GM23248 (cell line): ENCODE results near the gene CLDN10. TPM values are rescaled to one million over a fixed set of nuclear protein-coding genes. Genes with fewer than 3 reads are reported as not detected.

Source experiments
- DNase-seq: peaks from one replicate; pipeline ENCODE4 v3.0.0-alpha.2; 2015
- H2AFZ ChIP-seq: fragments of 200-600 bp; sonication (generic); 2 replicates; pipeline ENCODE4 v1.6.1; 2016; ENCODE audit warnings: antibody characterized with exemption
- H3F3A ChIP-seq: fragments of 200-600 bp; sonication (generic); 2 replicates; pipeline ENCODE4 v1.6.1; 2016; ENCODE audit warnings: mild to moderate bottlenecking, antibody characterized with exemption, mixed run types; ENCODE audit not compliant: insufficient read depth
- H3K27ac ChIP-seq: fragments of 200-600 bp; sonication (generic); 2 replicates; pipeline ENCODE4 v1.5.1; 2016; ENCODE audit warnings: mild to moderate bottlenecking
- H3K27me3 ChIP-seq: fragments of 200-600 bp; sonication (generic); replicated peaks from 2 replicates; pipeline ENCODE4 v1.6.1; 2016; ENCODE audit warnings: mild to moderate bottlenecking; ENCODE audit not compliant: insufficient read depth
- H3K36me3 ChIP-seq: fragments of 200-600 bp; sonication (generic); 2 replicates; pipeline ENCODE4 v1.6.1; 2016; ENCODE audit warnings: low read depth, mild to moderate bottlenecking
- H3K4me1 ChIP-seq: fragments of 200-600 bp; sonication (generic); 2 replicates; pipeline ENCODE4 v1.6.1; 2016; ENCODE audit warnings: mild to moderate bottlenecking; ENCODE audit not compliant: insufficient read depth
- H3K4me2 ChIP-seq: fragments of 200-600 bp; sonication (generic); one replicate; pipeline ENCODE4 v1.6.1; 2016; ENCODE audit warnings: mild to moderate bottlenecking; ENCODE audit not compliant: unreplicated experiment
- H3K4me3 ChIP-seq: fragments of 200-600 bp; sonication (generic); 2 replicates; pipeline ENCODE4 v1.5.1; 2016; ENCODE audit warnings: mild to moderate bottlenecking
- H3K79me2 ChIP-seq: fragments of 200-600 bp; sonication (generic); 2 replicates; pipeline ENCODE4 v1.6.1; 2016; ENCODE audit warnings: mild to moderate bottlenecking; ENCODE audit not compliant: insufficient read depth
- H3K9ac ChIP-seq: fragments of 200-600 bp; sonication (generic); 2 replicates; pipeline ENCODE4 v1.6.1; 2016; ENCODE audit warnings: mild to moderate bottlenecking
- H3K9me2 ChIP-seq: fragments of 200-600 bp; sonication (generic); 2 replicates; pipeline ENCODE4 v1.6.1; 2016; ENCODE audit warnings: mixed run types, mild to moderate bottlenecking, moderate library complexity; ENCODE audit not compliant: insufficient read depth
- H3K9me3 ChIP-seq: fragments of 200-600 bp; sonication (generic); one replicate; pipeline ENCODE4 v1.6.1; 2017; ENCODE audit warnings: low read depth
- H4K20me1 ChIP-seq: fragments of 200-600 bp; sonication (generic); 2 replicates; pipeline ENCODE4 v1.6.0; 2016; ENCODE audit not compliant: insufficient read depth
- EZH2 ChIP-seq: fragments of 200-600 bp; sonication (generic); IDR thresholded peaks from 2 replicates; pipeline ENCODE4 v1.6.1; 2018; ENCODE audit warnings: antibody characterized with exemption, mild to moderate bottlenecking; ENCODE audit not compliant: insufficient read depth, poor library complexity, severe bottlenecking
- EZH2phosphoT487 ChIP-seq: fragments of 200-600 bp; sonication (generic); IDR thresholded peaks from 2 replicates; pipeline ENCODE4 v1.6.1; 2018; ENCODE audit warnings: antibody characterized with exemption, moderate library complexity, mild to moderate bottlenecking, low read depth; ENCODE audit not compliant: insufficient read depth
- WGBS, 2 experiments: methylation state at CpG; one replicate each; pipeline ENCODE4 v1.1.6; 2015 to 2017; ENCODE audit warnings: low lambda C conversion rate in 2 of 2, low coverage in 1 of 2; ENCODE audit errors: missing lambda C conversion rate in 2 of 2; 5-methylcytosine and 5-hydroxymethylcytosine counted together
- in situ Hi-C: fragments of 300-500 bp; cut with MboI; formaldehyde crosslinking; loops from 2 replicates; pipeline ENCODE4 v1.15.0; 2020
- polyA plus RNA-seq: library from polyadenylated mRNA; unstranded; fragments of >200 nt; fragmentation: Nextera tagmentation; extraction: Ambion mirVana; gene quantifications from 2 replicates; pipeline ENCODE4 v1.2.1, GENCODE V29; 2016
- total RNA-seq: library from RNA; depleted of rRNA; stranded (reverse); fragments of >200 nt; shearing (Covaris generic); gene quantifications from 2 replicates; pipeline ENCODE4 v1.2.3, GENCODE V29; 2014

The CLDN10 gene
- total and polyA plus RNA-seq, 2 experiments from 2014 or later, result 0.20 TPM; not detected in 1

DNA sequence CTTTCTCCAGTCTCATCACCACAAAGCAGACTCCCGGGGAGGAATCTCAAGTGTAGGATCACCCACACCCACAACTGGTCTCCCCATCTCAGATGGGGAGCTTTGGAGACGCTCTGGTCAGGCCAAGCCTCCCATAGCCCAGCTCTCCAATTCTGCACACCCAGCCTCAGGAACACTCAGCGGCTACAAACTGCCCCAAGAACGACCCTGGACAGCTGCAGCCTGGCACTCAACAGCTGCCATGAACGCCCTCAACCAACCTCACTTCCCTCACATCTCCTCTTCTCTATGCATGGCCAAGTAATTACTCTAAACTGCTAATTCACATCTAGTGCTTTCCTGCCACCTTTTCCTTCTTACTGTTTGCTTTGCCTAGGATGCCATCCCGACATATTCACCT lies 49.4 kb downstream of the CLDN10 start:
- Histone ChIP-seq H3F3A (0 out of 2 replicates have a peak, but pooled peaks cover 3% of the 10 kb centered on the region), H3K79me2 (no peaks in the 10 kb centered on the region), H3K27me3 (no peaks in the 10 kb centered on the region), H3K9me3 (no peaks in the 10 kb centered on the region), H4K20me1 (no peaks in the 10 kb centered on the region), H3K9me2 (no peaks in the 10 kb centered on the region), H3K4me3 (no peak overlapping the region), H3K9ac (no peak overlapping the region), H3K4me1 (no peaks in the 10 kb centered on the region), H3K27ac (no peak overlapping the region), H3K4me2 (no peak overlapping the region), H2AFZ (no peak overlapping the region), H3K36me3 (peaks cover 43% of the 10 kb centered on the region)
- in situ Hi-C loops, result loop anchor here (25.0 kb wide), 1 partner anchor 235 kb away; no protein-coding TSS in a partner anchor
- TF ChIP-seq EZH2, result no peak
- TF ChIP-seq EZH2phosphoT487, result no peak
- WGBS, 2 experiments, result 91 to 92% methylated on average over 6 of the region's 6 CpGs
- DNase-seq, result no peak

DNA sequence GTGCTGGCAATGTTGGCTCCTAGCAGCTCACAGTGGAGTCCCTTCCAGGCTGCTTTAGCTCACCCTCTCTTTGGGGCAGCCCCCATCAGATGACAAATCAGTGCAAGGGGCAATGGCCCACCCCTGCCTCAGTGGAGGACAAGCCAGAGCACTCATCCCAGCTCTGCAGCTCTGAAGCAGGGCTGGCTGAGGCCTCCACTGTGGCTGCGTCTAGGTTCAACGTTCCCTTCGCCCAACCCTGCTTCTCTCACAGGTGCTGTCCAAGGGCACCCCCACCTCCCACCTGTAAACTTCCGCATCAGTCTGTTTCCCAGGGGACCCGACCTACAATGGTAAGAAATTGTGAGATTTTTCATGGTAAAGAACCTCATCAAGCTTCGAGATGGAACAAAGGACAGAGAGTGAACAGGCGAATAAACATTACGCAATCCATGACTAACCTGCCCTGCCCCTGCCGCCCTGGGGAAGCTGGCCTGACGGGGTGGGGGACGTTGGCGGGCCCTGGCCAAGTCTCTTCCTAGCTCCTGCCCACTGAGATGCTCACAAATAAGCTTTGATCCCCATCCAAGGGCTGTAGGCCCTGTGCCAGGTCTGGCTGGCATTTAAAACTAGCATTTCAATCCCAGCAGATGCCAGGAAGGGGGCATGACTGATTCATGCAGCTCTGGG lies 51.5 kb downstream of the CLDN10 start:
- Histone ChIP-seq H3K9me2 (no peaks in the 10 kb centered on the region), H3K9me3 (no peaks in the 10 kb centered on the region), H3K27ac (no peak overlapping the region), H3K27me3 (no peaks in the 10 kb centered on the region), H3K4me2 (no peak overlapping the region), H3K4me1 (0 out of 2 replicates have a peak, but pooled peaks cover 3% of the 10 kb centered on the region), H3K36me3 (peaks cover 40% of the 10 kb centered on the region), H3K4me3 (no peak overlapping the region), H3K79me2 (no peaks in the 10 kb centered on the region), H3F3A (0 out of 2 replicates have a peak, but pooled peaks cover 12% of the 10 kb centered on the region), H4K20me1 (no peaks in the 10 kb centered on the region), H3K9ac (no peak overlapping the region), H2AFZ (no peak overlapping the region)
- 90 to 92% methylated on average over 12 of the region's 12 CpGs for WGBS, 2 experiments
- peak; percentile 10 for DNase-seq
- TF ChIP-seq EZH2, result no peak
- no peak for TF ChIP-seq EZH2phosphoT487
- in situ Hi-C loops, result loop anchor here (25.0 kb wide), 1 partner anchor 233 kb away; no protein-coding TSS in a partner anchor

DNA sequence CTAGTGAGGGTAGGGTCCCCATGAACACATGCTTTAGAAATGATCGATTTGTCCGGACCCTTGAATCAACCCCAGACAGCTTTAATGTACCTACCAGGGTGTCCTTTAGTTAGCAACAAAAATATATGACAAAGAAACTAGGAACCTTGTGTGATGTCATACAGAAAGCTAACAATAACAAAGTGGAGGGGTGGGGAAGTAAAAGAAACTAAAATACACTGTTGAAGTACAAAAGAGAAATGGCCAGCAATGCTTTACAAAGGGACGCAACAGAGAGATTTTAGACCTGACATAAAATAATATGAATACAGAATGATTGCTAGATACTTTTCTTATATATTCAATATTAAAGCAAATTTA lies 52.0 kb downstream of the CLDN10 start:
- in situ Hi-C loops, result loop anchor here (25.0 kb wide), 1 partner anchor 233 kb away; no protein-coding TSS in a partner anchor
- Histone ChIP-seq H3K36me3 (peaks cover 37% of the 10 kb centered on the region), H3K27me3 (no peaks in the 10 kb centered on the region), H3K9me3 (no peaks in the 10 kb centered on the region), H3K9me2 (no peaks in the 10 kb centered on the region), H3K4me1 (0 out of 2 replicates have a peak, but pooled peaks cover 3% of the 10 kb centered on the region), H2AFZ (no peak overlapping the region), H3K4me2 (no peak overlapping the region), H4K20me1 (no peaks in the 10 kb centered on the region), H3K27ac (no peak overlapping the region), H3K9ac (no peak overlapping the region), H3K79me2 (no peaks in the 10 kb centered on the region), H3F3A (0 out of 2 replicates have a peak, but pooled peaks cover 12% of the 10 kb centered on the region), H3K4me3 (no peak overlapping the region)
- TF ChIP-seq EZH2 (no peak), EZH2phosphoT487 (no peak)
- 98 to 100% methylated on average over 3 of the region's 3 CpGs for WGBS, 2 experiments
- no peak for DNase-seq

DNA sequence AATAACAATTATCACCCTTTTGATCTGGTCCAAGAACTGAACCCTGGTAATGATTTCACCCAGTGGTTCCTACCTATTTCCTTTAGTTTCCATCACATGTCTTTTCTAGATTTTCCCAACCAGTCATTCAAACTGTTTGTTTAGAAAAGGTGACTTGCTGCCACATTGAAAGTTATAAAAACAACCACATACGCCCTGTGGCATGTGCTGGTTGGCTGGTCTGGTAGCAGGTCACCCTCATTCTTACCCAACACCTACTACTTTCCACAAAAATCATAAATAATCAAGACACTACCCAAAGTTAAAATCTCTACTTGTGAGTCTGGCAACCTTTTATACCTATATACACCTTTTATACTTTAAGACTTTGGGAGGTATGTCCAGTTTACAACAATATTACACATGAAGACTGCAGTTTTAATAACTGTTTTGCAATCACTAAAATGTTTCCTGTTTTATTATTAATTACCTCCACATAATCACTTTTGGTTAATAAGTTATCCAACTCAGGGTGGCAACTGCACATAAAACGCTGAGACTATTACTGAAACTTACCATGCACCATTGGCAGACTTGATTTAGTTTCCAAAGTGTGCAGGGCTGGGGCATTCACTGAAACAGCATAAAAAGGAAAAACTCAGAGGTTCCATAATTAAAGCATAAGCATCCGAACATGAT lies 53.1 kb downstream of the CLDN10 start:
- 0 out of 2 replicates have a peak, but pooled peaks cover 3% of the 10 kb centered on the region for H3K4me1 ChIP-seq
- H3F3A ChIP-seq, result 0 out of 2 replicates have a peak, but pooled peaks cover 12% of the 10 kb centered on the region
- no peaks in the 10 kb centered on the region for H4K20me1 ChIP-seq
- no peaks in the 10 kb centered on the region for H3K9me3 ChIP-seq
- no peak overlapping the region for H3K4me2 ChIP-seq
- WGBS, 2 experiments, result 99 to 100% methylated on average over 3 of the region's 3 CpGs
- in situ Hi-C loops, result loop anchor here (25.0 kb wide), 1 partner anchor 232 kb away; no protein-coding TSS in a partner anchor
- no peak overlapping the region for H3K27ac ChIP-seq
- H3K36me3 ChIP-seq, result peaks cover 40% of the 10 kb centered on the region
- no peak overlapping the region for H3K9ac ChIP-seq
- no peaks in the 10 kb centered on the region for H3K9me2 ChIP-seq
- H3K79me2 ChIP-seq, result no peaks in the 10 kb centered on the region
- no peaks in the 10 kb centered on the region for H3K27me3 ChIP-seq
- DNase-seq, result no peak
- H2AFZ ChIP-seq, result no peak overlapping the region
- TF ChIP-seq EZH2 (no peak), EZH2phosphoT487 (no peak)
- H3K4me3 ChIP-seq, result no peak overlapping the region
